Measurements from ENCODE around the gene CSHL1. TPM values are rescaled to one million over a fixed set of nuclear protein-coding genes. Genes with fewer than 3 reads are reported as not detected.

CSHL1 gene
- total RNA-seq = not detected

GRCh38 chr17:63911041-63911635 is at the start of gene CSHL1:
Gene CSHL1, minus strand, starts transcription at chr17:63911258. Its CDS starts 62 bp downstream, at chr17:63911196.
- intact Hi-C loops (cut with DNase I) = no loop called here
- ATAC-seq (no peak), DNase-seq (ENCODE audit: low spot score) (peak; percentile 56)

- intact Hi-C loops (cut with DNase I) = no loop called here
- no peak for DNase-seq (ENCODE audit: low spot score)
- ATAC-seq = no peak
Observed at GRCh38 chr17:63960430-63960829, 49.4 kb upstream of the CSHL1 start.

GRCh38 chr17:63960006-63960405 is 48.9 kb upstream of the CSHL1 start:
- intact Hi-C loops (cut with DNase I) = no loop called here
- ATAC-seq (no peak), DNase-seq (ENCODE audit: low spot score) (no peak)

GRCh38 chr17:63956296-63956920 is 45.4 kb upstream of the CSHL1 start:
- intact Hi-C loops (cut with DNase I) = no loop called here
- ATAC-seq (no peak), DNase-seq (ENCODE audit: low spot score) (no peak)

- intact Hi-C loops (cut with DNase I) = no loop called here
- DNase-seq (ENCODE audit: low spot score) = no peak
- ATAC-seq = no peak
Observed at GRCh38 chr17:63955791-63956190, 44.7 kb upstream of the CSHL1 start.

- DNase-seq (ENCODE audit: low spot score) (no peak), ATAC-seq (no peak)
- intact Hi-C loops (cut with DNase I) = no loop called here
Observed at GRCh38 chr17:63955232-63955631, 44.2 kb upstream of the CSHL1 start.

GRCh38 chr17:63954402-63955063 is 43.5 kb upstream of the CSHL1 start:
- no peak for ATAC-seq
- intact Hi-C loops (cut with DNase I) = no loop called here
- DNase-seq (ENCODE audit: low spot score) = no peak

- no peak for ATAC-seq
- intact Hi-C loops (cut with DNase I) = no loop called here
- no peak for DNase-seq (ENCODE audit: low spot score)
Observed at GRCh38 chr17:63950940-63951907, 40.2 kb upstream of the CSHL1 start.

GRCh38 chr17:63949576-63950250 is 38.7 kb upstream of the CSHL1 start:
- DNase-seq (ENCODE audit: low spot score) (no peak), ATAC-seq (no peak)
- intact Hi-C loops (cut with DNase I) = no loop called here

- no peak for DNase-seq (ENCODE audit: low spot score)
- ATAC-seq = no peak
- intact Hi-C loops (cut with DNase I) = no loop called here
Observed at GRCh38 chr17:63948521-63948920, 37.5 kb upstream of the CSHL1 start.

- ATAC-seq (no peak), DNase-seq (ENCODE audit: low spot score) (no peak)
- intact Hi-C loops (cut with DNase I) = no loop called here
Observed at GRCh38 chr17:63947711-63948330, 36.8 kb upstream of the CSHL1 start.

- DNase-seq (ENCODE audit: low spot score) (no peak), ATAC-seq (peak; percentile 75)
- intact Hi-C loops (cut with DNase I) = no loop called here
Observed at GRCh38 chr17:63946440-63947363, 35.6 kb upstream of the CSHL1 start.

- no peak for DNase-seq (ENCODE audit: low spot score)
- ATAC-seq = no peak
- intact Hi-C loops (cut with DNase I) = no loop called here
Observed at GRCh38 chr17:63945784-63946439, 34.9 kb upstream of the CSHL1 start.

GRCh38 chr17:63944736-63945499 is 33.9 kb upstream of the CSHL1 start:
- ATAC-seq = no peak
- intact Hi-C loops (cut with DNase I) = no loop called here
- DNase-seq (ENCODE audit: low spot score) = no peak

GRCh38 chr17:63943745-63944144 is 32.7 kb upstream of the CSHL1 start:
- no peak for DNase-seq (ENCODE audit: low spot score)
- ATAC-seq = no peak
- intact Hi-C loops (cut with DNase I) = no loop called here

- ATAC-seq (no peak), DNase-seq (ENCODE audit: low spot score) (no peak)
- intact Hi-C loops (cut with DNase I) = no loop called here
Observed at GRCh38 chr17:63942309-63942985, 31.4 kb upstream of the CSHL1 start.

Data from sciatic nerve (tissue), 2 donors.